SW480 (cell line): Measurements from ENCODE around the gene TPPP2.
A peak's percentile ranks its signal among the peaks of the same experiment; 100 is the strongest.
"Not testable (repeated sequence)": the region's sequence is repeated elsewhere in the genome, so short reads cannot be mapped to it uniquely, and the experiment has no call there.

Experiments
- DNase-seq: peaks from one replicate; pipeline ENCODE4 v3.0.0-alpha.2; 2016; ENCODE audit warnings: low spot score

The TPPP2 gene

GRCh38 chr14:21038441-21039422 lies 8.7 kb downstream of the TPPP2 start:
- DNase-seq = no peak

- DNase-seq = peak; percentile 66
These were observed 9.8 kb downstream of the TPPP2 start for GRCh38 chr14:21039585-21040369.

- no peak for DNase-seq
These were observed 10.4 kb downstream of the TPPP2 start for GRCh38 chr14:21040370-21040925.

GRCh38 chr14:21040941-21041340 lies 10.9 kb downstream of the TPPP2 start:
- DNase-seq = not testable (repeated sequence)

- no peak for DNase-seq
These were observed 11.8 kb downstream of the TPPP2 start, which contains the start of gene RNASE7 for GRCh38 chr14:21041676-21042433. Gene RNASE7, plus strand, starts transcription at chr14:21042362. Its CDS starts 631 bp downstream, at chr14:21042993.

- no peak for DNase-seq
These were observed 12.9 kb downstream of the TPPP2 start for GRCh38 chr14:21042918-21043317.

GRCh38 chr14:21043387-21043973 lies 13.5 kb downstream of the TPPP2 start:
- DNase-seq = no peak

GRCh38 chr14:21043974-21044618 lies 14.1 kb downstream of the TPPP2 start:
- DNase-seq = no peak

- no peak for DNase-seq
These were observed 17.4 kb downstream of the TPPP2 start for GRCh38 chr14:21047378-21047781.

GRCh38 chr14:21048638-21049037 lies 18.6 kb downstream of the TPPP2 start:
- DNase-seq = no peak

GRCh38 chr14:21049271-21049673 lies 19.3 kb downstream of the TPPP2 start:
- no peak for DNase-seq

GRCh38 chr14:21050597-21050996 lies 20.6 kb downstream of the TPPP2 start:
- DNase-seq = no peak

- no peak for DNase-seq
These were observed 23.4 kb downstream of the TPPP2 start for GRCh38 chr14:21053184-21054122.

GRCh38 chr14:21054123-21054767 lies 24.2 kb downstream of the TPPP2 start:
- peak; percentile 26 for DNase-seq

GRCh38 chr14:21054768-21055145 lies 24.7 kb downstream of the TPPP2 start:
- no peak for DNase-seq

GRCh38 chr14:21055432-21056117 lies 25.6 kb downstream of the TPPP2 start:
- DNase-seq = no peak

GRCh38 chr14:21056520-21057163 lies 26.6 kb downstream of the TPPP2 start:
- no peak for DNase-seq
